Calu3 (cell line): ENCODE results near the gene SLC4A7. TPM values are rescaled to one million over a fixed set of nuclear protein-coding genes. Genes with fewer than 3 reads are reported as not detected.

ENCODE experiments used
- BruUV-seq: library from RNA; stranded (reverse); fragments of 400-500 nt; replicated peaks from 2 replicates; lab custom pipeline; 2021; lab: Mats Ljungman, UMichigan
- CTCF ChIA-PET: fragments of 300-600 bp; sonication (Branson Sonifier 250); formaldehyde crosslinking; loops from one replicate; lab custom pipeline; 2022; ENCODE audit warnings: antibody characterized with exemption; lab: Charles Lee
- DNase-seq: peaks from one replicate; pipeline ENCODE4 v3.0.0; 2022
- H3K27ac Mint-ChIP-seq: one replicate; pipeline ENCODE4 v1.8.0; 2022; ENCODE audit warnings: mixed read lengths; ENCODE audit not compliant: unreplicated experiment
- H3K27me3 Mint-ChIP-seq: one replicate; pipeline ENCODE4 v1.8.0; 2022; ENCODE audit warnings: mixed read lengths; ENCODE audit not compliant: unreplicated experiment
- H3K36me3 Mint-ChIP-seq: one replicate; pipeline ENCODE4 v1.8.0; 2022; ENCODE audit warnings: mild to moderate bottlenecking, moderate library complexity, mixed read lengths; ENCODE audit not compliant: insufficient read depth, unreplicated experiment
- H3K4me1 Mint-ChIP-seq: one replicate; pipeline ENCODE4 v1.8.0; 2022; ENCODE audit warnings: mild to moderate bottlenecking, low read depth, mixed read lengths; ENCODE audit not compliant: unreplicated experiment
- H3K4me3 Mint-ChIP-seq: one replicate; pipeline ENCODE4 v1.8.0; 2022; ENCODE audit warnings: mild to moderate bottlenecking, low read depth, moderate library complexity, mixed read lengths; ENCODE audit not compliant: unreplicated experiment
- H3K9me3 Mint-ChIP-seq: one replicate; pipeline ENCODE4 v1.8.0; 2022; ENCODE audit warnings: low read depth, mixed read lengths; ENCODE audit not compliant: unreplicated experiment
- intact Hi-C: fragments of 100-400 bp; cut with micrococcal nuclease; formaldehyde crosslinking; loops from one replicate; pipeline ENCODE4 v1.10.0; 2022; ENCODE audit not compliant: unreplicated experiment
- total RNA-seq: library from RNA; stranded (reverse); gene quantifications from 2 replicates; pipeline ENCODE4 v1.2.3, GENCODE V29; 2022
- TF ChIP-seq, protein P1 (sequence below): fragments of 200-600 bp; IDR thresholded peaks from one replicate; pipeline ENCODE4 v1.8.0; 2022; ENCODE audit warnings: antibody characterized with exemption; ENCODE audit not compliant: unreplicated experiment

SLC4A7 gene
- total RNA-seq, 1 experiment from 2014 or later = 61.6 TPM

DNA sequence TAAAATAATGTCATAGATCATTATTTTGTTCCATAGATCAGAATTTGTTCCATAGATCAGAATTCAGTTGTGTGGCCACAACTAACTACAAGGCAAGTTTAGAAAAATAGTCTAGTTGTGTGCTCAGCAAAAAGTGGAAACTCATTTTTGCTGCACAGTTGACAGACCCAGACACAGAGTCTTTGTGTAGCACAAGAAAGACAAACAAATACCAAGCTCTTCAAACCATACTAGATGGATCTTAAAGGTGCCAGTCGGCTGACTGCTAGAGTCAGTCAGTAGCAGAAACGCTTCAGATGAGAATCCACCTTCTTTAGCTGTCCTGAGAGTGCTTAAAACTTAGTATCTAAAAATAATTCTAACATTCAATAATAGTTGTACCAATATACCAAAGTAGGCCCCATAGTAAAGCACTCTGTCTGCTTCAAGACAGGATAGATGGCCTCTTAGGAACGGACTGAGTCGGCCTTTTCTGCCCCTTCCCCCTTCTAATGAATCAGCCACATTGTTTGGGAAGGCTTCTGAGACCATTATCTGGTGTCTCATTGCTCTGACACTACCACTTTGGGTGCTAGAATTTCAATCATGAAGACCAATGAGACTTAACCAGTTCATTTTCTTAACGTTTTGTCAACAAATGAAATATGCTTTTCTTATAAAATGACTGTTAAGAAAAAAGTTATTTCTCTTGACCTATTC is 27.7 kb upstream of the SLC4A7 start:
- Mint-ChIP-seq H3K27me3 (no peaks in the 10 kb centered on the region), H3K4me3 (no peak overlapping the region), H3K36me3 (no peaks in the 10 kb centered on the region), H3K27ac (no peak overlapping the region), H3K4me1 (peaks cover 7% of the 10 kb centered on the region), H3K9me3 (no peaks in the 10 kb centered on the region)
- TF ChIP-seq, protein P1, sequence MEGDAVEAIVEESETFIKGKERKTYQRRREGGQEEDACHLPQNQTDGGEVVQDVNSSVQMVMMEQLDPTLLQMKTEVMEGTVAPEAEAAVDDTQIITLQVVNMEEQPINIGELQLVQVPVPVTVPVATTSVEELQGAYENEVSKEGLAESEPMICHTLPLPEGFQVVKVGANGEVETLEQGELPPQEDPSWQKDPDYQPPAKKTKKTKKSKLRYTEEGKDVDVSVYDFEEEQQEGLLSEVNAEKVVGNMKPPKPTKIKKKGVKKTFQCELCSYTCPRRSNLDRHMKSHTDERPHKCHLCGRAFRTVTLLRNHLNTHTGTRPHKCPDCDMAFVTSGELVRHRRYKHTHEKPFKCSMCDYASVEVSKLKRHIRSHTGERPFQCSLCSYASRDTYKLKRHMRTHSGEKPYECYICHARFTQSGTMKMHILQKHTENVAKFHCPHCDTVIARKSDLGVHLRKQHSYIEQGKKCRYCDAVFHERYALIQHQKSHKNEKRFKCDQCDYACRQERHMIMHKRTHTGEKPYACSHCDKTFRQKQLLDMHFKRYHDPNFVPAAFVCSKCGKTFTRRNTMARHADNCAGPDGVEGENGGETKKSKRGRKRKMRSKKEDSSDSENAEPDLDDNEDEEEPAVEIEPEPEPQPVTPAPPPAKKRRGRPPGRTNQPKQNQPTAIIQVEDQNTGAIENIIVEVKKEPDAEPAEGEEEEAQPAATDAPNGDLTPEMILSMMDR = no peak
- BruUV-seq = no TSS peak
- intact Hi-C loops = no loop called here
- no peak for DNase-seq
- CTCF ChIA-PET = interaction anchor here (0.8 kb wide), 1 partner anchor 92 kb away, joined by 6 read pairs; no protein-coding TSS in a partner anchor

DNA sequence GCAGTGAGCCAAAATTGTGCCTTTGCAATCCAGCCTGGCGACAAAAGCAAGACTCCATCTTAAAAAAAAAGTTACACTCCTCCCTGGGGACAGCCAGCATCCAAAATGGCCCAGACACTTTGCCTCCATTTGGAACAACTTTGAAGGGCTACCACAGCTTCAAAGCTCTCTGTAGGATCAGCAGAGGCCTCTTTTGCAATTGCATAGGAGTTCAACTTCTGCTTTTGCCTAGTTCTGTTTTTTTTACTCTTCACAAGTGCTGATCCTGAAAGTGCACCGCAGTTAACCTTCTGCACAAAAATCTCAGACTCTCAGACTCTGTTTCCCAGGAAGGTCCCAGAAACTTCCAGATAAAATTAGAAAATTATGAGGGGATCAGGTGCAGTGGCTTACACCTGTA is 25.2 kb upstream of the SLC4A7 start:
- H3K27ac Mint-ChIP-seq = no peak overlapping the region
- peaks cover 17% of the 10 kb centered on the region for H3K4me1 Mint-ChIP-seq
- H3K4me3 Mint-ChIP-seq = no peak overlapping the region
- CTCF ChIA-PET = no interaction called here
- TF ChIP-seq, protein P1 = no peak
- no TSS peak for BruUV-seq
- DNase-seq = no peak
- H3K9me3 Mint-ChIP-seq = no peaks in the 10 kb centered on the region
- intact Hi-C loops = no loop called here
- H3K36me3 Mint-ChIP-seq = no peaks in the 10 kb centered on the region
- H3K27me3 Mint-ChIP-seq = no peaks in the 10 kb centered on the region

- CTCF ChIA-PET = no interaction called here
- no peak overlapping the region for H3K4me3 Mint-ChIP-seq
- intact Hi-C loops = no loop called here
These were observed 24.2 kb upstream of the SLC4A7 start for GRCh38 chr3:27508424-27508823.

GRCh38 chr3:27507515-27508266 is 23.5 kb upstream of the SLC4A7 start:
- TF ChIP-seq, protein P1 = no peak
- intact Hi-C loops = no loop called here
- Mint-ChIP-seq H3K9me3 (no peaks in the 10 kb centered on the region), H3K4me3 (no peak overlapping the region), H3K4me1 (peaks cover 17% of the 10 kb centered on the region), H3K27ac (peak overlapping the region; percentile 79), H3K27me3 (no peaks in the 10 kb centered on the region), H3K36me3 (no peaks in the 10 kb centered on the region)
- CTCF ChIA-PET = interaction anchor here (0.5 to 0.6 kb wide), 2 partner anchors 81 to 173 kb away, joined by 3 to 5 read pairs; no protein-coding TSS in a partner anchor
- DNase-seq = peak; percentile 30
- BruUV-seq = no TSS peak

More at GRCh38 chr3:27508424-27508823, 24.2 kb upstream of the SLC4A7 start:
- no peaks in the 10 kb centered on the region for H3K27me3 Mint-ChIP-seq
- H3K9me3 Mint-ChIP-seq = no peaks in the 10 kb centered on the region
- H3K36me3 Mint-ChIP-seq = no peaks in the 10 kb centered on the region
- H3K4me1 Mint-ChIP-seq = peaks cover 17% of the 10 kb centered on the region
- BruUV-seq = no TSS peak
- TF ChIP-seq, protein P1 = no peak
- DNase-seq = no peak
- no peak overlapping the region for H3K27ac Mint-ChIP-seq
